Measurements from ENCODE around the gene BRAF.
"Not testable (repeated sequence)": the region's sequence is repeated elsewhere in the genome, so short reads cannot be mapped to it uniquely, and the experiment has no call there.

The BRAF gene

GRCh38 chr7:140763166-140763565 is 161.6 kb downstream of the BRAF start:
- DNase-seq = not testable (repeated sequence)

DNA sequence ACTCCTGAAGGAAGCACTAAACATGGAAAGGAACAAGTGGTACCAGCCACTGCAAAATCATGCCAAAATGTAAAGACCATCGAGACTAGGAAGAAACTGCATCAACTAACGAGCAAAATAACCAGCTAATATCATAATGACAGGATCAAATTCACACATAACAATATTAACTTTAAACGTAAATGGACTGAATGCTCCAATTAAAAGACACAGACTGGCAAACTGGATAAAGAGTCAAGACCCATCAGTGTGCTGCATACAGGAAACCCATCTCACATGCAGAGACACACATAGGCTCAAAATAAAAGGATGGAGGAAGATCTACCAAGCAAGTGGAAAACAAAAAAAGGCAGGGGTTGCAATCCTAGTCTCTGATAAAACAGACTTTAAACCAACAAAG is 163.4 kb downstream of the BRAF start:
- not testable (repeated sequence) for DNase-seq

DNA sequence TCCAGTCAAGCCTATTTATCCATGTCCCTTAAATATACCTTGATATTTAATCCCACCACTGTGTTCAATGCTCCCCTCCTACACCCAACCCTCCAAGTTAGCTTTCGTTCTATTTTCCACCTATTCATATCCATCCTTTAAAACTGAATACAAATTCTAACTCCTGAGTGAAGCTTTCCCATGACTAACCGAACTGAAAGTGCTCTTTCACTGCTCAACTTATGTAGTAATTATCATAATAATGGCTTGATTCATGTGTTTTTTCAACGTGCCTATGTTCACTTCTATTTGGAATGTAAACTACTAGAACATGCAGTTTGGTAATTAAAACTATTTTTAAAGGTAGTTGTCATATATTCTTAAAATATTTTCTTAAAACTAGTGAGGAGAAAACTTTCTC is 170.2 kb downstream of the BRAF start:
- DNase-seq = no peak

GRCh38 chr7:140752533-140752932 is 172.2 kb downstream of the BRAF start:
- DNase-seq = no peak

GRCh38 chr7:140746751-140747150 is 178.0 kb downstream of the BRAF start:
- DNase-seq = no peak

DNA sequence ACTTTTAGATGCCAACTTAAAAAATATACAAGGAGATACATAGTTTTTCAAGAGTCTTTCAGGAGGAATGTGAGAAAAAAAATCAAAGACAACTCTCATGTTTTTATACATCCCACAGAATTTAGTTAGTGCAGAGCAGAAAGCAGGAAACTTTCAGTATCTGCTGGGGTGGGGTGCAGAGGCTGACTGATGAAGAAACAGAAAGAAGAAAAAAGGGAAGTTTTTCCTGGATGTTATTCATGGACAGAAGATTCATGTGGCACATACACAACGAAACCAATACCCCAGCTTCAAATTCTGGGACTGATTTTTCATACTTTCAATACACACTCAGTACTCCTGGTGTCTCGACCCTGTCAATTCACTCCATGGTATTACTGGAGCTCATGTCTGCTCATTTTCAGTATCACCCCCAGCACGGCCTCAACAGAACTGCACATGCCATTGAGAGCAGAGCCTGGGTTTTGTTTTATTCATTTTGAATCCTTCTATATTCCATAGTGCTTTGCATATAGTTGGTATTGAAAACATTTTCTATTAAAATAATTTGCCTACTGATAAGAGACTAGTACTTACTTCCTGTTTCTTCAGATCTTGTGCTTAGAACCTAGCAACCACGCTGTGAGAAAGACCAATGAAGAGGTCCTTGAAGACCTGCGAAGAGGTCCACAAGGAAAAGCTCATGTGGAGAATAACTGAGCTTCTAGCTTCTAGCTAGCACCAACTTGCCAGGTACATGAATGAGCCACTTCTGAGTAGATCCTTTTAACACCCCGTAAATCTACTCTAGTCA is 179.3 kb downstream of the BRAF start:
- DNase-seq = no peak

DNA sequence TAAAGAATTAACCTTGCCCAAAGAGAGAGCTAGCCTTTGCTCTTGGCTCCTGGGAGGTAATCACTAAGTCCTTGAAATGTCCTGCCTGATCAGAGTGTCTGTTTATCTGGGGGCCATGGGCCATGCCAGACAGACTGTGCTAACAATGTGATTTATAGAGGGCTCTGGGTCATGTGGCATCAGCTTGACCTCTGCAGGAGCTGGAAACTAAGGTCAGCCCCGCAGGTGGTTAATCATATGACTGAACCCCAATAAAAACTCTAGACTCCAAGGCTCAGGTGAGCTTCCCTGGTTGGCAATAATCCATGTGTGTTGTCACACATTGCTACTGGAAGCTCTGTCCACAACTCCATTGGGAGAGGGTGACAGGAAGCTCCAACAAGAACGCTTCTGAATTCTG is 180.7 kb downstream of the BRAF start:
- no peak for DNase-seq

GRCh38 chr7:140743255-140743654 is 181.5 kb downstream of the BRAF start:
- DNase-seq = not testable (repeated sequence)

DNA sequence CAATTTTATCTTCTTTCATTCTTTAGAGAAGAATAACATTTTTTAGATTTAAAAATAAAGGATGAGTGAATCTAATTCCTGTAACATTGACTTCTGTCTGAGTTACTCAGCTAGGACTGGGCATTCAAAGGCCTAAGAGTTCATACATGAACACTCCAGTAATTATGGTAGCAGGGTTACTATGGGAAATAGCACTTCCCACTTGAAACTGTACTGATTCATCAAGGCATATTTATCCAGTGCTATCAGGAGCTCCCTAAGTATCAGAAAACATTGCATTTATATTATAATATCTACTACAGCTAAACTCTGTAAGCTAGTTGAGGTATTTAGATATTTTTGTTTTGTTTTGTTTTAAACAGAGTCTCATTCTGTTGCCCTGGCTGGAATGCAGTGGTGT is 186.4 kb downstream of the BRAF start:
- no peak for DNase-seq

GRCh38 chr7:140734729-140735128 is 190.0 kb downstream of the BRAF start:
- no peak for DNase-seq

GRCh38 chr7:140734096-140734495 is 190.6 kb downstream of the BRAF start:
- DNase-seq = no peak

- no peak for DNase-seq
These were observed 192.3 kb downstream of the BRAF start for GRCh38 chr7:140732416-140732815.

- no peak for DNase-seq
These were observed 198.4 kb downstream of the BRAF start for GRCh38 chr7:140726281-140726680.

- DNase-seq = no peak
These were observed 200.0 kb downstream of the BRAF start for GRCh38 chr7:140724706-140725105.

DNA sequence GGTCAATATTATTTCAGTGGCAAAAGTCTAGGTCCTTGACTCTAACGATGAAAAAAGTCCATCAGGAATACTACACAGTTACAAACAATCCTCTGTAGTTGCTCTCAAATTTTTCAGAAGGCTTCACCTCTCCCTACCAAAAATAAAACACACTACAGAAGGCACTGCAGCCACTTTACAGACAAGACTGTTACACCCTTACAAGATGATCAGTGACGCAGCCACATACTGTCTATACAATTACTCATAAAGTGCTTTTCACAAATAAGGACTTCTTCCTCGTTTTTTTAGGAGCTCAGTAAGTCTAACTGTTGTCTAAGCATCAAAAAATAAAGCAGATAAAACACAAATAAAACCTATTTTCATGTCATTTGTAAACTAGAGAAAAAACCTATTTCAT is 201.2 kb downstream of the BRAF start:
- DNase-seq = no peak

GRCh38 chr7:140723006-140723405 is 201.7 kb downstream of the BRAF start:
- DNase-seq = peak; percentile 48

DNA sequence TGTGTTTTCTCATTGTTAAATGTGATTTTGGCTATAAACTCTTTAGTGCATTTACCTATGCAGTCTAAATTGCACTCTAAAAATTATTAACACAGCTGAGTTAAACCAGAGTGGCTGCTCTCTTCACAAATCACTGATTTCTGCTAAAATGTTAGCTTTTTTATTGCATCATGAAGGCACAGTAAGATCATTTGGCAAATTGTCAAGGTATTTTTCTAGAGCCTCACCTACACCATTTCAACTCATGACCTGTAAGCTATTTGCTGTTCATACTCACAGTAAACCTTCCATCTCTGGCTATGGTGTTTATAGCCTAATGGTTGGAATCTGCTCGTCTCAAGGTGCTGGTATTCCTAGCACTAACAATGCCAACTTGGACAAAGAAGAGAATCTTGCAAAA is 202.5 kb downstream of the BRAF start:
- no peak for DNase-seq

- no peak for DNase-seq
These were observed 205.0 kb downstream of the BRAF start for GRCh38 chr7:140719721-140720120.

GRCh38 chr7:140714331-140715040 is 210.2 kb downstream of the BRAF start:
- no peak for DNase-seq

GRCh38 chr7:140712392-140712791 is 212.3 kb downstream of the BRAF start:
- not testable (repeated sequence) for DNase-seq

DNA sequence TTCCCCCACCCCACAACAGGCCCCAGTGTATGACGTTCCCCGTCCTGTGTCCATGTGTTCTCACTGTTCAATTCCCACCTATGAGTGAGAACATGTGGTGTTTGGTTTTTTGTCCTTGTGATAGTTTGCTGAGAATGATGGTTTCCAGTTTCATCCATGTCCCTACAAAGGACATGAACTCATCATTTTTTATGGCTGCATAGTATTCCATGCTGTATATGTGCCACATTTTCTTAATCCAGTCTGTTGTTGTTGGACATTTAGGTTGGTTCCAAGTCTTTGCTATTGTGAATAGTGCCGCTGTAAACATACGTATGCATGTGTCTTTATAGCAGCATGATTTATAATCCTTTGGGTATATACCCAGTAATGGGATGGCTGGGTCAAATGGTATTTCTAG is 216.0 kb downstream of the BRAF start:
- not testable (repeated sequence) for DNase-seq

GRCh38 chr7:140707132-140707531 is 217.6 kb downstream of the BRAF start:
- DNase-seq = no peak

DNA sequence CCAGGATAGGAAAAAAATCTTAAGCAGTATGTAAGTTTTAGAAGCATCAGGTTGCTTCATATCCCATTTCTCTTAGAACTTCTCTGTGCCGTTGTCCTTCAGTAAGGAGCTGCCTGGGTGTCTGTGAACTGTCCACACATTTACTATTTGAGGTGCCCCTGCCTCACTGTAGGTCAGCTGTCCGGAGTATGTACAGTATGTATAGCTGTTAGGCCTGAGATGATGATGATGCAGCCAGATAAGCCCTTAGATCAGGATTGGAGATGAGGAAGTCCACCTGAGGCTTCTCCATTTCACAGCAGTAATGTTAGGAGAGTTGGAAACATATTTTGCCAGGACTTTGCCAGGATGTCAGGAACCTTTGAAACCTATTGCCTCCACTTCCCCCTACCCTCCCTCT is 220.5 kb downstream of the BRAF start:
- no peak for DNase-seq

GRCh38 chr7:140702774-140703173 is 222.0 kb downstream of the BRAF start:
- no peak for DNase-seq

GRCh38 chr7:140698477-140698876 is 226.3 kb downstream of the BRAF start:
- no peak for DNase-seq

All from stimulated activated CD4-positive, alpha-beta T cell treated with anti-CD3 and anti-CD28 coated beads, Interleukin-1b, Interleukin-23, amount 100 ng/mL, for 48 hours (primary cell).